GM18520 (cell line): ENCODE measurements around the gene RCOR1.
"Not testable (repeated sequence)": the region's sequence is repeated elsewhere in the genome, so short reads cannot be mapped to it uniquely, and the experiment has no call there.

ENCODE experiments used
- ATAC-seq: cut with Tn5 transposase; IDR thresholded peaks from one replicate; pipeline ENCODE4 v1.9.1; 2021; ENCODE audit not compliant: unreplicated experiment

RCOR1 gene

DNA sequence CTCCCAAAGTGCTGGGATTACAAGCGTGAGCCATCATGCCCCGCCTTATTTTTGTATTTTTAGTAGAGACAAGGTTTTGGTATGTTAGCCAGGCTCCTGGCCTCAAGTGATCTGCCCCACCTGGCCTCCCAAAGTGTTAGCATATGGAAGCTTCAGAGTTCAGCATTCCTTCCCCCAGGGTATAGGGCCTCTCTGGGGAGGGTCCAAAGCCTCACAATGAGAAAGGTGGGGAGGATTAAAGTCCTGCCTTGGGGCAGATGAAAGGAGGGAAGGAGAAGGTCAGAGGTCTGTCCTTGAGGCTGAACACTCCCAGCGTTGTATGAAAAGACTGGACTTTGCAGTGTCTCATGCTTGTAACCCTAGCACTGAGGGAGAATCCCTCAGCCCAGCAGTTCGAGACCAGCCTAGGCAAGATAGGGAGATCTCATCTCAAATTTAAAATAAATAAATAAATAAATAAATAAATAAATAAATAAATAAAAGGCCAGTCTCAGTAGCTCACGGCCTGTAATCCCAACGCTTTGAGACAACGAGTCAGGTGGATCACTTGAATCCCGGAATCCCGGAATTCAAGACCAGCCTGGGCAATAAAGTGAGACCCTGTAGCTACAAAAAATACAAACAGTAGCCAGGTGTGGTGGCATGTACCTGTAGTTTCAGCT is 22.0 kb upstream of the RCOR1 start:
- ATAC-seq: no peak

DNA sequence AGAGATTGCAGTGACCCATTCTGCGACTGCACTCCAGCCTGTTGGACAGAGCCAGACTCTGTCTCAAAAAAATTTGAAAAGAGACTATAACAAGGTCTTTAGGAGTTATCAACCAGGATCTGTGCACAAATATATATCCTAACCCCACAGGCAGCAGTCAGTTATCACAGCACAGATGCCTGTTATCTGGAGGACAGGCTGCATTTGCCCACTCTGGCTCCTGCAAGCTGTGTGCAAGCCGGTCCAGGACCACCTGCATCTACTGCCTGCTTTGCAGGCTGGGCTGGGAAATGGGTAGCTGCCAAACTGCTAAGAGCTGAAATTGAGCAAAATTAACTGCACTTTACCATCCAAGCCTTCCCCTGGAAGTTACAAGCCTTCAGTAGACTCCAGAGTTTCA is 21.4 kb upstream of the RCOR1 start:
- ATAC-seq: no peak

DNA sequence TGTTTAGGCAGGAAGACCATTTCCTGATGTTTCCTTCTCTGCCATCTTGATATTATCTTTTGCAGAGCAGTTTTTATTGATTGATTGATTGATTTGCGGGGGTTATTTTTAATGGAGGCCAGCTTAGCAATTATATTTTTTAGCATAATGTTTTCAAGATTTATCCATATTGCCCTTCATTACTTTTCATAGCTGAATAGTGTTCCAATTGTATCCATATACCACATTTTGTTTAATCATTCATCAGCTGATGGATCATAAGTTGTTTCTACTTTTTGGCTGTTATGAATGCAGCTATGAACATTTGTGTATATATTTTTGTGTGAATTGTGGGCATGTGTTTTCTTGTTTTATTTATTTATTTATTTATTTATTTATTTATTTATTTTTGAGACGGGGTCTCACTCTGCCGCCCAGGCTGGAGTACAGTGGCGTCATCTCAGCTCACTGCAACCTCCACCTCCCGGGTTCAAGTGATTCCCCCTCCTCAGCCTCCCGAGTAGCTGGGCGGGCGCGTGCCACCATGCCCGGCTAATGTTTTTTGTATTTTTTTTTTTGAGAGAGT is 20.9 kb upstream of the RCOR1 start:
- ATAC-seq: no peak

DNA sequence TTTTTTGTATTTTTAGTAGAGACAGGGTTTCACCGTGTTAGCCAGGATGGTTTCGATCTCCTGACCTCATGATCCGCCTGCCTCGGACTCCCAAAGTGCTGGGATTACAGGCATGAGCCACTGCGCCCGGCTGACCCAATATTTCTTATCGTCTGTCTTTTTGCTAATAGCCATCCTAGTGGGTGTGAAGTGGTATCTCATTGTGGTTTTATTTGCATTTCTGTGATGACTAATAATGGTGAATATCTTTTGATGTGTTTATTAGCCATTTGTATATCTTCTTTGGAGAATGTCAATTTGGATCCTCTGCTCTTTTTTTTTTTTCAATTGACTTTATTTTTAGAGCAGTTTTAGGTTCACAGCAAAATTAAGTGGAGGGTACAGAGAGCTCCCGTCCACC is 19.3 kb upstream of the RCOR1 start:
- not testable (repeated sequence) for ATAC-seq

DNA sequence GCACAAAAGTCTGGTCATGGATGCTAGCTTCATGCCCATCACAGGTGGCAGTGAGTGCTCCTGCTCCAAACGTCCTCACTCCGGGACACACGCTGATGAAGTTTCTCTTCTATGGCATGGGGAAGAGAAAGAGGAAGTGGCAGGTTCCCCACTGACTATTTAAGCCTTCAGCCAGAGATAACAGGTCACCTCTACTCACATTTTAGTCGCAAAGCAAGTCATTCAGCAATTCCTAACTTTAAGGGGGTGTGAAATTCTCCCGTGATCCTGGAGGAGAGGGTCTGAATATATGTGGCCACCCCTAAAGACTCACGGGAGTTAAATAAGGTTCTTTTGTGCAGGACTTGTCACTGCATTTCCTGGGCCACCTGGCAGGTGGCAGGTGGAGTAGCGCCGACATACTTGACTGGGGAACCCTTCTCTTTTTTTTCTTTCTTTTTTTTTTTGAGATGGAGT is 18.8 kb upstream of the RCOR1 start:
- no peak for ATAC-seq

DNA sequence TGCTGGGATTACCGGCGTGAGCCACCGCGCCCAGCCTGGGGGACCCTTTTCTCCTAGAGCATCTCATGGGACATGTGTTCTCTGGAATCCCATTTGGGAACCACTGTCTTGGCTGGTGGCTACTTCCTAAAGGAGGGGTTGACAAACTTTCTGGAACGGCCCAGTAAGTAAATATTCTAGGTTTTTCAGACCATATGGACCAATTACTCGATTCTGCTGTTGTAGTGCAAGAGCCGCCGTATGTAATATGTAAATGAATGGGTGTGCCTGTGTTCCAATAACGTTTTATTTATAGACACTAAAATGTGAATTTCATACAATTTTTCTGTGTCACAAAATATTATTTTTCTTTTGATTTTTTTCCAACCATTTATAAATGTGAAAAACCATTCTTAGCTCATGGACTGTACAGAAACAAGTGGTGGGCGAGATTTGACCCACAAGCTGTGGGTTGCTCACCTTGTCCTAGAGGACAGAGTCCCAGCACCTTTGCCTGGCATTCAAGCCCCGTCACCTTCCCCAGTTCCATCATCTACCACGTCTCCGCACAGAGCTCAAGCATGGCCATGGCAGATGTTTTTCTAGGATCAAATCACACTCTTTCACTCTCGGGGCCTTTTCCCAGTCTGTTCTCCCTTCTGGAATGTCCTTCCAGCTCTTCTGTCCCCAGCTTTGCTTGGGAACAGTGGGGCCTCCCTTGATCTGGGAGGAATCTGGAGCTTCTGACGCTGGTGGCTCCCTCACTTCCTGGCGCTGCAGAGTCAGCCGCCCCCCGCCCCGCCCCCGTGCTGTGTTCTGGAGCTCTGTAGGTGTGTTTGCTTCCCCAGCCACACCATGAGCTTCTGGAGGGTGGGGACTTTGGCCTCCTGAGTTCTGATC is 17.9 kb upstream of the RCOR1 start:
- ATAC-seq: no peak

DNA sequence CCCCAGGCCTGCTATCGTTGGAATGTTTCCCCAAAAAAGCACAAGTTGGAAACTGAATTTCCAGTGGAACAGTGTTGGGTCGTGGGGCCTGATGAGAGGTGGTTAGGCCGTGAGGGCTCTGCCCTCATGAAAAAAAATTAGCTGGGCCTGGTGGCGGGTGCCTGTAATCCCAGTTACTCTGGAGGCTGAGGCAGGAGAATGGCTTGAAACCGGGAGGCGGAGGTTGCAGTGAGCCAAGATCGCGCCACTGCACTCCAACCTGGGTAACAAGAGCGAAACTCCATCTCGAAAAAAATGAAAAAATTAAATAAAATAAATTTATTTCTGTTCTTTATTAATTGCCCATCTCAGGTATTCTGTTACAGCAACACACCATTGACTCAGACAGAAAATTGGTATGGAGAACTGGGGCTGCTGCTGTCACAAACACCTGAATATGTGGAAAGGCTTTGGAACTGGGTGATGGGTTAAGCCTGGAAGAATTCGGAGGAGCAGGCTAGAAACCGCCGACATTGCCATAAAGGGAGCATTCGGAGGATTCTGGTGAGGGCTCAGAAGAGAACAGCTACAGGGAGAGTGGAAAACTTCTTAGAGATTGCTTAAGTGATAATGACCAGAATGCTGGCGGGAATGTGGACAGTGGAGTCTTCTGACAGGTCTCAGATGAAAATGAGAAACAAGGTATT is 17.1 kb upstream of the RCOR1 start:
- no peak for ATAC-seq

DNA sequence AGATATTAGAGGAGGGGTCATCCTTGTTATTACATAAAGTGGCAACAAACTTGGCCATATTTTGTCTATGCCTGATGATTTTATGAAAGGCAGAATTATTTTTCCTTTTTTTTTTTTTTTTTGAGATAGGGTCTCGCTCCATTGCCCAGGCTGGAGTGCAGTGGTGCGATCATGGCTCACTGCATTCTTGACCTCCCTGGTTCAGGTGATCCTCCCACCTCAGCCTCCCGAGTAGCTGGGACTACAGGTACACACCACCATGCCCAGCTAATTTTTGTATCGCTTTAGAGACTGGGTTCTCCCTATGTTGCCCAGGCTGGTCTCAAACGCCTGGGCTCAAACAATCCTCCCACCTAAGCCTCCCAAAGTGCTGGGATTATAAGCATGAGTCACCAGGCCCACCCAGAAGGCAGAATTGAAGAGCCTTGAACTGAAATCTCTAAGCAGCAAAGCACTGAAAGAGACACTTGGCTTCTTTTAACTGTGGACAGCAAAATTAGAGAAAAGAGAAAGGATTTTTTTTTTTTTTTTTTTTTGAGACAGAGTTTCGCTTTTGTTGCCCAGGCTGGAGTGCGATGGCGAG is 16.5 kb upstream of the RCOR1 start:
- not testable (repeated sequence) for ATAC-seq

DNA sequence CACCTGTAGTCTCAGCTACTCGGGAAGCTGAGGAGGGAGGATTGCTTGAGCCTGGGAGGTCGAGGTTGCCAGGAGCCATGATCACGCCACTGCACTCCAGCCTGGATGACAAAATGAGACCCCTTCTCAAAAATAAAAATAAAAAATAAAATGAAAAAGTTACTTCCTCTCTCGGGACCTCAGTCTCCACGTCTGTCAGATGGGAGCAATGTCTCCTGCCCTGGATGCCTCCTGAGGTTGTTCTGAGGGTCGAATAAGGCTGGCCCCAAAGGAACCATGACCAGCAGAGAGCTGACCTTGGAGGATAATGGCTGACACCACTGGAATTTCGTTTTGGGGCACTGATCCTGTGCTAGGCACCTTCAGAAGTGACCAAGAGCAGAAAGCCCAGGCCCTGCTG is 13.6 kb upstream of the RCOR1 start:
- no peak for ATAC-seq

DNA sequence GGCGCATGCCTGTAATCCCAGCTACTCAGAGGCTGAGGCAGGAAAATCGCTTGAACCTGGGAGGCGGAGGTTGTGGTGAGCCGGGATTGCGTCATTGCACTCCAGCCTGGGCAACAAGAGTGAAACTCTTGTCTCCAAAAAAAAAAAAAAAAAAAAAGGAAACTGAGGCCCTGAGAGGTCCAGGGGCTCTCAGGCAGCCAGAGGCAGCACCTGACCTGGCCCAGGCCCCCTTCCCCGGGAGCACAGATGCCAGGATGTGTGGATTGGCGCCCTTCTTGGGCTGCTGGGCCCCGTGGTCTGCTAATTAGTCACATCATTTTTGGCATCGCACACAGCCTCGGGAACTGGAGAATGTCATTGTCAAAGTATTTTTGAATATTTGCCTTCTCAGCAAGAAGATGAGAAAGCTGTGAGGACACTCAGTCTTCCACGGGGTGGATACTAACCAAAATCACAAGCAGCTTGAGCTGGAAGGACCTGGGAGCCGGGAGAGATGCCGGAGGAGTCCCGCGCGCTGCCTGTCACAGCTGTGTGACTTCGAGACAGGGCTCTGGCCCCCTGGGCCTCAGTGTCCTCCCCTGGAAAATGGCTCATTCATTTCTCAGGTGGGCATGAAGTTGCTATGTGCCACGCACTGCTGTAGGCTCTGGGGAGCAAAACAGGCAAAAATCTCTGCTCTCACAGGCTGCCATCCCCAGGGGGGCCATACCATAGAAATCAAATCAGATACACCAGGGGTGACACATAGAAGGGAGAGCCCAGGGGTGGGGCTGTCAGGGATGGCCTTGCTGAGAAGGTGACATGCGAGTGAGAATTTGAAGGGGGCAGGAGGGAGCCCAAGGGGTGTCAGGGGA is 12.5 kb upstream of the RCOR1 start:
- no peak for ATAC-seq

DNA sequence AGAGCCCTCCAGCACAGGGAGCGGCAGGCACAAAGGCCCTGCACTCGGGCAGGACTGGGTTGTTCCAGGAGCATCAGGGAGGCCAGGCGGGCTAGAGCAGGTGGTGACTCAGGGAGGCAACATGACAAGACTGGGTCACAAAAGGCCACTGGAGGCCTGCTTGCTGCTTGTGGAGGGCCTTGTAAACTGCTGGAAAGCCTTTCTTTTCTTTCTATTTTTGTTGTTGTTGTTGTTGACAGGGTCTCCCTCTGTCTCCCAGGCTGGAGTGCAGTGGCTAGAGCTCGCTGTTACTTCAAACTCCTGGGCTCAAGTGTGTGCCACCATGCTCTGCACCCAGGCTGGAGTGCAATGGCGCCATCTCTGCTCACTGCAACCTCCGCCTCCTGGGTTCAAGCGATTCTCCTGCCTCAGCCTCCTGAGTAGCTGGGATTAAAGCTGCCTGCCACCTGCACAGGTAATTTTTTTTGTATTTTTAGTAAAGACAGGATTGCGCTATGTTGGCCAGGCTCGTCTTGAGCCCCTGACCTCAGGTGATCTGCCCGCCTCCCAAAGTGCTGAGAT is 11.8 kb upstream of the RCOR1 start:
- ATAC-seq: no peak

DNA sequence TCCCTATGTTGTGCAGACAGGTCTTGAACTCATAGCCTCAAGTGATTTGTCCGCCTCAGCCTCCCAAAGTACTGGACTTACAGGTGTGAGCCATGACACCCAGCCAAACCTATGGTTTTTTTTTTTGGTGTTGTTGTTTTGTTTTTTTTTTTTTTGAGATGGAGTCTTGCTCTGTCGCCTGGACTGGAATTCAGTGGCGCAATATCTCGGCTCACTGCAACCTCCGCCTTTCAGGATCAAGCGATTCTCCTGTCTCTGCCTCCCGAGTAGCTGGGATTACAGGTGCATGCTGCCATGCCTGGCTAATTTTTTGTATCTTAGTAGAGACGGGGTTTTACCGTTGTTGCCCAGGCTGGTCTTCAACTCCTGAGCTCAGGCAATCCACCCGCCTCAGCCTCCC is 11.3 kb upstream of the RCOR1 start:
- ATAC-seq: no peak

DNA sequence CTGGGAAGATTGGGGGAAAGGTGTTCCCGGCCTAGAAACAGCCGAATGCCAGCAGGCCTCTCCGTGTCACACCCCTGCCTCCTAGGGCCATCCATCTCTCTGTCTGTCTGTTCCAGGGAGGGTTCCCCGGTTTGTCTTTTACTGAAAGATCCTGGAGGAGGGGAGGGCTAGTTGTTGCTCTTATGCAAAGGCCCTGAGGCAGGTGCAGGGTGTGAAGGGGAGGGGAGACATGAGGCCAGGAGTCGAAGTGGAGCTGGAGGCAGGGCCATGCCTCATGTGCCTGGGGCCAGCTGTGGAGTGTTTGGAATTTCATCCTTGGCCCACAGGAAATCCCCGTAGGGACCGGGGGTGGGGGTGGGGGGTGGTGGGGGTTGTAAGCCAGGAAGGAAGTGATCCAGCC is 8.7 kb upstream of the RCOR1 start:
- ATAC-seq: no peak

DNA sequence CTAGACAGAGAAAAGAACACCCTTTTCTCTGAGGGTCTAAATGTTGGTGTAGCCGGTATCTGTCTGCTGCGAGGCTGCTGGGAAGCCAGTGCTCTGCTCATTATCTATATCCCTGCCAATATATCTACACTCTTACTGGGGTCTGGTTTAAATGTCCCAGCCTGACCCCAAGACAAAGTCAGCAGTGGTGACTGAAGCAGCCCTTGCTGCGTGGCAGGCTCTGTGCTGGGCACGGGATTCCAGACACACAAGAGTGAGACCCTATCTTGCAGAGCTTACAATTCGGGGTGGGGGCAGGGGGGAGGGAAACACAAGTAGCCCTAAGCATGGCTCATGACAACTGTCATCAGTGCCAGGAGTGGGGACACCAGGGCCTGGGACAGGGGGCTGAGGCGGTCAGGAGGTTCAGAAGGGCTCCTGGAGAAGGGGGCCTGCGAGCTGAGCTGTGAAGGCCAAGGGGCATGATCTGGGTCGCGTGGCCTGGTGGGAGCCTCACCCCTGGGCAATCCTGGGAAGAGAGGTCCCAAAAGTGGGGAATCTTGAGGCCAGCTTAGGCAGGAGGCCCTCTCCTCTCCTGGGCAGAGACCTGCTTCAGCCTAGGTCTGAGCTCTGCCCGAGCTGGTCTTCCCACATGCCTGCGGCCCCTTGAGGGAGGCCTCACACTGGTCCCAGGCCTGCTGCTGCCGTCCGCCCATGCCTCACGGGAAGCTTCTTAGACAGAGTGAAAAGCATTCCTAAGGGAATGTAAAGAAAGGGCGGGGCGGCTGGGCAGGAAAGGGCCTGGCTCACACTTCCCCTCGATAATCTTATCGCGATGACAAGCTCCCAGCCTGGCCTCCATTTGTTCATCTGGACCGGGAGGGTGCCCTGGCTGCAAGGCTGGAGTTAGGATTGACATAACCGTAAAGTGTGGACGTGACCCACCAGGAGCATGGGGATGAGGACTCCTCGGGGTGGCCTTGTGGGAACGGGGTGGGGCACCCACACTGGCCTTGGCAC is 7.3 kb upstream of the RCOR1 start:
- no peak for ATAC-seq

DNA sequence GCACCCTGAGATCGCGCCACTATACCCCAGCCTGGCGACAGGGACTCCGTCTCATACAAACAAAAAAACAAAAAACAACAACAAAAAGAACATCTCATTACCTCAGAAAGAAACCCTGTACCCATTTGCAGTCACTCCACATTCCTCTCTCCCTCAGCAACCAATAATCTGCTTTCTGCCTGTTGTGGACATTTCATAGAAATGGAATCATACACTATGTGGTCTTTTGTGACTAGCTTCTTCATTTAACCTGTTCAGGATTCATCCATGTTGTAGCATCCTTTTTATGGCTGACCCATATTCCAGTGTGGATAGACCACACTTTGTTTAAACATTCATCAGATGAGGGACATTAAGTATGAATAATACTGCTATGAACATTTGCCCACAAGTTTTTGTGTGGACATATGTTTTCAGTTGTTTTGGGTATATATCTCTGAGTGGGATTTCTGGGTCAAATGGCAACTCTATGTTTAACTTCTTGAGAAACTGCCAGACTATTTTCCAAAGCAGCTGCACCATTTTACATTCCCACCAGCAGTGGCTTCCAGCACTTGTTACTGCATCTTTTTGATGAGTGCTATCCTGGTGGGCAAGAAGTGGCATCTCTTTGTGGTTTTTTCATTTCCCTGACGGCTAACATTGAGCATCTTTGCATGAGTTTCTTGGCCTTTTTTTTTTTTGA is 5.9 kb upstream of the RCOR1 start:
- no peak for ATAC-seq

DNA sequence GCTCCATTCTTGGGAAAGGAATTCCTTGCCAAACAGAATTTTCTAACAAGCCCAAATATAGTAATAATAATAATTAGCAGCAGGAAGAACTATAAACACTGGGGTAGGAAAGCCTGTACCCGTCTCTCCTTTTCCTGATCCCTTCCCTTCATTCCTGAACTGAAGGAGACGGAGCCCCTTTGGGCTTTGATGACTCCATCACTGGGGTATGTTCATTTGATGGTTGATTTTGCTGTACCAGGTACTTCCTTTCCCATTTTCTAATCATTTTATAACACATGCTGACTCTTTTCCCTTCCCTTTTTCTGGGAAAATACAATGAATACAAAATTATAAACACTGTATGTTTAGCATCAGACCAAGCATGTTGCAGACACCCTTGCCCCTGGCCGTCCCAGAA is 3.6 kb upstream of the RCOR1 start:
- no peak for ATAC-seq

DNA sequence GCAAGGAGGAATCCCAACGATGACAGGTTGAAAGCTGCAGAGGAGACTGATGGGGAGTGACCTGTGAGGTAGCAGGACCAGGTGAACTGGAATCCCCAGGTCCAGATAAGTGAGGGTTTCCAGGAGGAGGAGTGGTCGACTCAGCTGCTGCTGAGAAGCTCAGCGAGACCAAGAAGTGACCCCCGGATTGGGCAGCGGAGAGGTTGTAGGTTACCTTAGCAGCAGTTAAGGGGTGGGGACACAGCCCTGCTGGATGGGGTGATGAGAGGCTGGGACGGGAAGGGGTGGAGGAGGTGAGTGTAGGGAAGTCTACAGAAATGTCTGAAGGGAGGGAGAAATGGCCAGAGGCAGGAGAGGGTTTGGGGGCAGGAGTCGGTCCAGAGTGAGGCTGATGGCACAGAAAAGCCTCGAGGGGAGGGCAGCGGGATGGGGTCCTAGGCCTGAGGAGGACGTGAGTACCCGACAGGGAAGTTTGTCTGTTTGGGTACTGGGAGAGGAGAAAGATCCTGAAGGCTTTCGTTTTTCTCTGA is 2.6 kb upstream of the RCOR1 start:
- no peak for ATAC-seq

DNA sequence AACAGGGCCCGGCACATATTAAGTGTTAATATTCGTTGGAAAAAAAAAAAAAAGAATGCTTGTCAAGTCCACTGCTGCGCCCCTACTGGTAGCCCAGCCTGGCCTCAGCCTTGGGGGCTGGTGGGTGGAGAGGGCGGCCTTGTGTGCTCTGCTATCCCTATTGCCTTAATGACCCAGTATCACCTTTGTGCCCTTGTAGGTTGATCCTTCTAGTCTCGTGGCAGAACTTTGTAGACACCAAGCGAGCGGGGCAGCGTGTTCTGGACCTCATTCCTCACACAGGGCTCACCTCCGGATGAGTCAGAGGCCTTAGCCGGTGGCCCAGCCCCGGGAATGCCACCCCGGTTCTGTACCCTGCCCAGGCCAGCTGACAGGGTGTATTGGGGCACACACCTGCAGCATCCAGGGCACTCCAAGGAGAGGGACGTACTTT is 1.8 kb upstream of the RCOR1 start:
- no peak for ATAC-seq
